Adipocyte (in vitro differentiated cells): Measurements from ENCODE around the gene DNAJC22.
A peak's percentile ranks its signal among the peaks of the same experiment; 100 is the strongest.
"Not testable (repeated sequence)": the region's sequence is repeated elsewhere in the genome, so short reads cannot be mapped to it uniquely, and the experiment has no call there.

Experiments
- DNase-seq: peaks from one replicate; pipeline ENCODE4 v3.0.0-alpha.2; 2015; ENCODE audit warnings: low read depth
- H3K27me3 ChIP-seq: replicated peaks from 2 replicates; pipeline ENCODE4 v1.7.0; 2013; ENCODE audit warnings: mild to moderate bottlenecking, low read length, moderate library complexity; ENCODE audit not compliant: control insufficient read depth, insufficient read depth
- H3K36me3 ChIP-seq: 2 replicates; pipeline ENCODE4 v1.7.0; 2013; ENCODE audit warnings: low read length, mild to moderate bottlenecking, moderate library complexity; ENCODE audit not compliant: control insufficient read depth, insufficient read depth, severe bottlenecking
- H3K4me1 ChIP-seq: 2 replicates; pipeline ENCODE4 v1.7.0; 2013; ENCODE audit warnings: mild to moderate bottlenecking, low read length, moderate library complexity; ENCODE audit not compliant: control insufficient read depth, insufficient read depth
- H3K4me3 ChIP-seq: 2 replicates; pipeline ENCODE4 v1.7.0; 2013; ENCODE audit warnings: mild to moderate bottlenecking, low read length, moderate library complexity
- H3K9ac ChIP-seq: 2 replicates; pipeline ENCODE4 v1.7.0; 2013; ENCODE audit warnings: mild to moderate bottlenecking, low read length, moderate library complexity
- H3K9me3 ChIP-seq: 2 replicates; pipeline ENCODE4 v1.7.0; 2013; ENCODE audit warnings: mild to moderate bottlenecking, low read length, moderate library complexity; ENCODE audit not compliant: control insufficient read depth

DNAJC22 gene

GRCh38 chr12:49332441-49332861, 14.2 kb upstream of the DNAJC22 start:
- Histone ChIP-seq H3K9ac (no peak overlapping the region), H3K4me3 (no peak overlapping the region), H3K36me3 (no peaks in the 10 kb centered on the region), H3K27me3 (peaks cover 39% of the 10 kb centered on the region), H3K9me3 (no peaks in the 10 kb centered on the region), H3K4me1 (peaks cover 6% of the 10 kb centered on the region)
- no peak for DNase-seq

GRCh38 chr12:49332891-49333371, 13.8 kb upstream of the DNAJC22 start:
- DNase-seq, result no peak
- H3K4me3 ChIP-seq, result no peak overlapping the region
- H3K27me3 ChIP-seq, result peaks cover 44% of the 10 kb centered on the region
- H3K9ac ChIP-seq, result no peak overlapping the region
- H3K9me3 ChIP-seq, result no peaks in the 10 kb centered on the region
- H3K4me1 ChIP-seq, result peaks cover 6% of the 10 kb centered on the region
- H3K36me3 ChIP-seq, result no peaks in the 10 kb centered on the region

GRCh38 chr12:49333778-49334177, 12.9 kb upstream of the DNAJC22 start:
- H3K9me3 ChIP-seq, DNase-seq, H3K9ac ChIP-seq, H3K4me3 ChIP-seq, H3K36me3 ChIP-seq, H3K4me1 ChIP-seq: not testable (repeated sequence)
- peaks cover 53% of the 10 kb centered on the region for H3K27me3 ChIP-seq

GRCh38 chr12:49334226-49334625, 12.5 kb upstream of the DNAJC22 start:
- no peak overlapping the region for H3K9ac ChIP-seq
- H3K9me3 ChIP-seq, result no peaks in the 10 kb centered on the region
- H3K36me3 ChIP-seq, result no peaks in the 10 kb centered on the region
- peaks cover 6% of the 10 kb centered on the region for H3K4me1 ChIP-seq
- no peak for DNase-seq
- H3K4me3 ChIP-seq, result no peak overlapping the region
- peaks cover 54% of the 10 kb centered on the region for H3K27me3 ChIP-seq

- Histone ChIP-seq H3K9me3 (no peaks in the 10 kb centered on the region), H3K27me3 (peaks cover 54% of the 10 kb centered on the region), H3K4me3 (no peak overlapping the region), H3K36me3 (no peaks in the 10 kb centered on the region), H3K4me1 (peaks cover 6% of the 10 kb centered on the region), H3K9ac (no peak overlapping the region)
- no peak for DNase-seq
Measured at GRCh38 chr12:49334681-49335080, 12.0 kb upstream of the DNAJC22 start.

- H3K36me3 ChIP-seq, result no peaks in the 10 kb centered on the region
- H3K9ac ChIP-seq, result no peak overlapping the region
- DNase-seq, result no peak
- peaks cover 6% of the 10 kb centered on the region for H3K4me1 ChIP-seq
- H3K27me3 ChIP-seq, result peaks cover 58% of the 10 kb centered on the region
- no peaks in the 10 kb centered on the region for H3K9me3 ChIP-seq
- H3K4me3 ChIP-seq, result no peak overlapping the region
Measured at GRCh38 chr12:49335118-49335954, 11.4 kb upstream of the DNAJC22 start.

DNA sequence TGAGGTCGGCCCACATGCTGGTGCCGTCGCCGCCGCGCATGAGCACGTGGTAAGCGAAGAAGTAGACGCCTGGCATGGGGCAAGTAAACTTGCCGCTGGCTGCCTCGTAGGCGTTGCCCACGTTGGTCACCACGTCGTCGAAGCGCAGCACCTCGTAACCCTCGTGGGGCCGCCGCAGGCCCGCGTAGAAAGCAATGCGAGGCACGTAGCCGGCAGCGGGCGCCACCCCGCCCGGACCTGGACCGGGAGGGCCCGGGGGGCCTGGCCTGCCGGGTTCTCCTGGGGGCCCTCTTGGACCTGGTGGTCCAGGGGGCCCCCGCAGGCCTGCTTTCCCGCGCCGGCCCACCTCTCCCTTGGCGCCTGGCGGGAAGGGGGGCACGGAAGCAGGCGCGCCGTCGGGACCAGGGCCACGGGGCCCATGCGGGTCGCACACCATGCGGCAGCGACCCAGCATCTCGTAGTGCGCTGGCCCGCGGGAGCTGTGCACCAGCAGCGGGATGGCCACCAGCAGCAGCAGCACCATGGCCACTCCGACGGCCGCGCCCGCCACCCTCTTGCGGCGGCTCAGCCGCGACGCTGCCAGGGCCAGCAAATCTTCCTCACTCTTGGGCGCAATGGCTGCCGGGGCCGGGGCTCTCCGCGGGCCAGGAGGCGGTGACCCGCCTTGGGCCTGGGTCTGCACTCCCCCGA, 10.6 kb upstream of the DNAJC22 start:
- no peak overlapping the region for H3K4me3 ChIP-seq
- no peak overlapping the region for H3K9ac ChIP-seq
- peaks cover 66% of the 10 kb centered on the region for H3K27me3 ChIP-seq

DNA sequence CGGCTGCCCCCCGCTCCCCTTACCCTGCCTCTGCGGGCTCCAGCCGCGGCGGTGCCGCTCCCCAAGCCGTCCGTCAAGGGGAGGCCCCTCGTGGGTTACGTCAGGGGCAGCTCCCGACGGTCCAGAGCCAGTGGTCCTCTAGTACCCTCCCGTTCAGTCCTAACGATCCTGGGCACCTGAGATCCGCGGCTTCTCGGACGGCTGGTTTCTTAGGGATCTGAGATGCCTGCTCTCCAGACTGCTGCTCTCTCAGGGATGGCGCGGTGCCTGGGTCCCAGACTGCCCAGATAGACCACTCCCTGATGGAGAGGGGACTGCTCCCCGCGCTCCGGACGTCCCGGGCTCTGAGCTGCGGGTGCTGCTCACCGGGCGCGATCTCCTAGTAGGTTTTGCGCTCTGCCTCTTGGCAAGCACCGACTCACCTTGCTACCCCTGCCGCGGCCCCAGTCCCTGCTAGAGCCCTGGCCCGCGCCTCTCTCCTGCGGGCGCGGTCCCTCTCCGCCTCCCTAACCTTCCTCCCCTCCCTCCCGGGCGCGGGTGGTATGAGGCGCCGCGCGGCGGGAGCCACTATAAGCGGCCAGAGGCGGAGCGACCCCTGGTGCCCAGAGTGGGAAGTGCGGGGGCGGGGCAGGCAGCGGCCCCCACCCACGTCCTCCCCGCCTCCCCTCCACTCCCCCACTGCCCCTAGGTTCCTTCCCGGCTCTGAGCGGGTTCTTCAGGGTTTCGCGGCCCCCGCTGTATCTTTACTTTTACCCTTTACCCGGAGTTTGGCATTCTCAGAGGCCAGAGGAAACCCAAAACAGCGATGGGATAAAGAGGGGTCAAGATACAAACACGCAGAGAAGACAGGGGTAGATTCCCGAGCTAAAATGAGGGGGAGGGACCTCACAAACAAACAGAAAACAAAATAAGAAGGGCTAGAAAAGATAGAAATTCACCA, 9.8 kb upstream of the DNAJC22 start, which contains the start of gene C1QL4:
TSS of gene C1QL4 (minus strand) at position 544 of the 940 bp plus-strand sequence. CDS start 711 bp downstream, outside the sequence.
- Histone ChIP-seq H3K27me3 (peaks cover 72% of the 10 kb centered on the region), H3K4me3 (peak within 1 kb of the TSS; percentile 63), H3K9ac (no peak within 1 kb of the TSS), H3K36me3 (no peaks in the 10 kb centered on the region), H3K9me3 (no peaks in the 10 kb centered on the region), H3K4me1 (no peaks in the 10 kb centered on the region)
- DNase-seq, result peak; percentile 94

More for the DNA sequence above, 10.6 kb upstream of the DNAJC22 start:
- H3K36me3 ChIP-seq, result no peaks in the 10 kb centered on the region
- DNase-seq, result no peak
- no peaks in the 10 kb centered on the region for H3K9me3 ChIP-seq
- H3K4me1 ChIP-seq, result peaks cover 4% of the 10 kb centered on the region

GRCh38 chr12:49338830-49339463, 7.7 kb upstream of the DNAJC22 start:
- H3K27me3 ChIP-seq, result peaks cover 85% of the 10 kb centered on the region
- H3K36me3 ChIP-seq, result no peaks in the 10 kb centered on the region

DNA sequence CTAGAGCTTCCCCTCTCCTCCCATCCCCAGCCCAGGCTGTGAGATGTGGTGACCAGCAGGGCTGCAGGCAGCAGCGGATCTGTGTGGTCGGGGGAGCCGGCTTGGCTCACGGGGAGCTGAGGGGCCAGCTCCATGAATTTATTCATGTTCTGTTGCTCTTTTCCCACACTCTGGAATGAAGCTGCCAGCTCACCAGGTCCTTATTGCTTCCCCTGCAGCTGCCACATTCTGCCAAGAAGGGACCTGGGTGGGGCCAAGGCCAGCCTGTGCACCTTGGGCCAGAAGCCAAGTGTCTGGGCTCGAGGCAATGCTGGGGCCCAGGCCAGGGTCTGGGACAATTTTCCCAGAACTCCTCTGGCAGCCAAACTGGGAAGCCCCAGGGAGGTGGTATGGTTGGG, 7.2 kb upstream of the DNAJC22 start:
- no peak for DNase-seq
- Histone ChIP-seq H3K4me1 (peaks cover 4% of the 10 kb centered on the region), H3K36me3 (no peaks in the 10 kb centered on the region), H3K9me3 (no peaks in the 10 kb centered on the region), H3K4me3 (no peak overlapping the region), H3K9ac (no peak overlapping the region), H3K27me3 (peaks cover 85% of the 10 kb centered on the region)

More at GRCh38 chr12:49338830-49339463, 7.7 kb upstream of the DNAJC22 start:
- Histone ChIP-seq H3K4me3 (no peak overlapping the region), H3K9ac (no peak overlapping the region), H3K9me3 (no peaks in the 10 kb centered on the region), H3K4me1 (peaks cover 4% of the 10 kb centered on the region)
- DNase-seq, result no peak
